NOMO-1 treated with DMSO at 0.1 percent for 48 hours (cell line): ENCODE data around the gene TAAR9.
"Not testable (repeated sequence)": the region's sequence is repeated elsewhere in the genome, so short reads cannot be mapped to it uniquely, and the experiment has no call there.

Experiments
- DNase-seq: peaks from one replicate; lab custom pipeline; 2025; ENCODE audit not compliant: unreplicated experiment; lab: John Stamatoyannopoulos, UW

Gene TAAR9

GRCh38 chr6:132513831-132514545 lies 24.1 kb upstream of the TAAR9 start:
- peak; percentile 75 for DNase-seq

- DNase-seq: no peak
Observed at GRCh38 chr6:132515386-132515785, 22.7 kb upstream of the TAAR9 start.

GRCh38 chr6:132520953-132521352 lies 17.1 kb upstream of the TAAR9 start:
- DNase-seq: no peak

GRCh38 chr6:132524646-132525045 lies 13.4 kb upstream of the TAAR9 start:
- no peak for DNase-seq

- DNase-seq: no peak
Observed at GRCh38 chr6:132525866-132526265, 12.2 kb upstream of the TAAR9 start.

- no peak for DNase-seq
Observed at GRCh38 chr6:132526461-132526860, 11.6 kb upstream of the TAAR9 start.

- no peak for DNase-seq
Observed at GRCh38 chr6:132527791-132528190, 10.3 kb upstream of the TAAR9 start.

- peak; percentile 51 for DNase-seq
Observed at GRCh38 chr6:132530293-132530974, 7.6 kb upstream of the TAAR9 start.

- not testable (repeated sequence) for DNase-seq
Observed at GRCh38 chr6:132534546-132534945, 3.5 kb upstream of the TAAR9 start.

- DNase-seq: no peak
Observed at GRCh38 chr6:132537145-132537544, 932 bp upstream of the TAAR9 start.

- DNase-seq: no peak
Observed at GRCh38 chr6:132544826-132545225, 6.7 kb downstream of the TAAR9 start.

GRCh38 chr6:132548746-132549463 lies 10.8 kb downstream of the TAAR9 start:
- DNase-seq: no peak

GRCh38 chr6:132551214-132551613 lies 13.1 kb downstream of the TAAR9 start:
- DNase-seq: no peak

GRCh38 chr6:132552372-132552771 lies 14.3 kb downstream of the TAAR9 start, which contains the start of gene TAAR8:
TAAR8 (plus strand) TSS chr6:132552672; CDS start chr6:132552693, 21 bp downstream.
- no peak for DNase-seq

GRCh38 chr6:132560087-132560486 lies 22.0 kb downstream of the TAAR9 start:
- not testable (repeated sequence) for DNase-seq

GRCh38 chr6:132566404-132566803 lies 28.3 kb downstream of the TAAR9 start:
- DNase-seq: no peak

GRCh38 chr6:132567566-132567965 lies 29.5 kb downstream of the TAAR9 start:
- DNase-seq: no peak

GRCh38 chr6:132568611-132569010 lies 30.5 kb downstream of the TAAR9 start:
- DNase-seq: no peak

GRCh38 chr6:132569170-132569569 lies 31.1 kb downstream of the TAAR9 start:
- no peak for DNase-seq

- no peak for DNase-seq
Observed at GRCh38 chr6:132570221-132570777, 32.2 kb downstream of the TAAR9 start, which contains the start of gene TAAR6. TAAR6 (plus strand) TSS chr6:132570322; CDS start chr6:132570322, 0 bp downstream.

GRCh38 chr6:132571774-132572173 lies 33.7 kb downstream of the TAAR9 start:
- DNase-seq: peak; percentile 6
